ENCODE results near the gene TLCD3B. TPM values are rescaled to one million over a fixed set of nuclear protein-coding genes. Genes with fewer than 3 reads are reported as not detected.

Gene TLCD3B
- polyA plus RNA-seq, 1 of the 3 experiments (the other 2 are of a cell fraction) = 3.8 TPM

DNA sequence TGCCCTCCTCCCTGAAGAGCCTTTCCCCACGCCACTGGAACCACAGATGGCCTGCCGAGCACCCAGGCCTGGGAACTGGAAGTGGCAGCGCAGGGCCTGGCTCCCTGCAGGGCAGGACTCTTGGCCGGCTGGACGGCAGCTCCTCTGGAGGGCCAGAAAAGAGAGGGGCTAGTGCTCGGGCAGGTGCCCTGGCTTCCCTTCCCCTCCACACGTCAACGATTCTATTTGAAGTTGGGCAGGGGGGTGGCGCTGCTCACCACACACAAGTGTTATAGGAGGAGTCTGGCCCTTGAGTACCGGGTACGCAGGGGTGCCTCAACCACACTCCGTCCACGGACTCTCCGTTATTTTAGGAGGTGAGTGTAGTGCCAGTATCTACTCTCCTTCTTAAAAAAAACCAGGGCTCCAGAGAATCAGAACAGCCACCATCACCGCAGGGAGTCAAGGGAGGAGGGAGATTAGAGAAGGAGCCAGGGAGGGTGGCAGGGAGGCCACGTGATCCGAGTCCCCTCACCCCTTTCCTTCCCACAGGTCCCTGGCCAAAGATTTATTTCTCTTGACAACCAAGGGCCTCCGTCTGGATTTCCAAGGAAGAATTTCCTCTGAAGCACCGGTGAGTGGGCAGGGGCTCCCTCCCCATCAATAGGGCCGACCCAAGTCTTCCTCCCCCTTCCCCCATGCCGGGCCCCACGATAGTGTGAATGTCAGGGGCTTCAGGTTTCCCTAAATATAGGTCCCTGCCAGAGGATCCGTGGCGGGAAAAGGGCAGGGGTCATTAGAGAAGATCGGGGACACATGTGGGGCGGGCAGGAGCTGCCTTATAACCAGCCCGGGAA is 33.0 kb upstream of the TLCD3B start:
- ChIA-PET CTCF (interaction anchor here (0.9 to 6.7 kb wide), 7 partner anchors 9 to 73 kb away, joined by 3 to 68 read pairs (median 5); partner anchors contain the start of gene TBX6), POLR2A (interaction anchor here (0.5 to 5.1 kb wide), 10 partner anchors 9 to 143 kb away, joined by 3 to 57 read pairs (median 4); partner anchors contain the start of genes PPP4C, TAOK2 and TBX6)
- Histone ChIP-seq H3K4me2 (peak overlapping the region; percentile 99), H3K27ac (ENCODE audit: low read depth in 2 of 2, low read length in 1 of 2) (peak overlapping the region; percentile 98 to 99), H3K9me2 (no peaks in the 10 kb centered on the region), H3K36me3 (replicated peaks in 1 of 2; ENCODE audit: control insufficient read depth in 1 of 2, insufficient read depth in 2 of 2, low read length in 1 of 2) (peaks cover 20 to 38% of the 10 kb centered on the region in 2 experiments), H3K9ac (peak overlapping the region; percentile 85), H3K27me3 (ENCODE audit: insufficient read depth) (no peaks in the 10 kb centered on the region), H2AFZ (ENCODE audit: low read depth) (no peak overlapping the region), H3K9me3 (no peaks in the 10 kb centered on the region), H3K4me3 (ENCODE audit: low read depth in 2 of 2, low read length in 1 of 2) (peak overlapping the region; percentile 56 to 92), H4K20me1 (ENCODE audit: insufficient read depth) (peaks cover 31% of the 10 kb centered on the region), H3K4me1 (ENCODE audit: control insufficient read depth in 1 of 2, insufficient read depth in 2 of 2, low read depth in 1 of 2, low read length in 1 of 2) (peaks cover 31 to 42% of the 10 kb centered on the region in 2 experiments), H3K79me2 (ENCODE audit: insufficient read depth) (peaks cover 55% of the 10 kb centered on the region), H3F3A (replicated peaks; ENCODE audit: insufficient read depth) (peaks cover 27% of the 10 kb centered on the region)
- DNase-seq = peak; percentile 76
- peak; percentile 78 for TF ChIP-seq USF1 (IDR thresholded peaks at IDR 0.05; ENCODE audit: borderline replicate concordance, low read depth)
- TF ChIP-seq EZH2phosphoT487 (IDR thresholded peaks at IDR 0.05; ENCODE audit: borderline replicate concordance, low read depth) = no peak
- no peak for TF ChIP-seq GABPA (IDR thresholded peaks at IDR 0.05; ENCODE audit: low read depth)
- no peak for TF ChIP-seq YY1 (IDR thresholded peaks at IDR 0.05; ENCODE audit: low read depth)
- TF ChIP-seq TCF12 (IDR thresholded peaks at IDR 0.05) = no peak
- TF ChIP-seq FOXJ3 (CRISPR knock-in tag; IDR thresholded peaks at IDR 0.05) = no peak; the same call in 1 of the 2 replicates
- peak; percentile 21; the same call in 1 of the 2 replicates for TF ChIP-seq RAD21 (IDR thresholded peaks at IDR 0.05; ENCODE audit: low read length)
- peak; percentile 12; the same call in 1 of the 2 replicates for TF ChIP-seq MXI1 (IDR thresholded peaks at IDR 0.05; ENCODE audit: low read depth, low read length)
- no peak for TF ChIP-seq SMC3 (IDR thresholded peaks at IDR 0.05; ENCODE audit: low read depth, low read length)
- TF ChIP-seq TEAD4 (IDR thresholded peaks at IDR 0.05; ENCODE audit: borderline replicate concordance, insufficient read depth) = no peak
- 29% methylated on average over 20 of the region's 27 CpGs for WGBS (ENCODE audit: low lambda C conversion rate)

GRCh38 chr16:30063278-30063892 is 32.3 kb upstream of the TLCD3B start:
- TF ChIP-seq SMC3 (IDR thresholded peaks at IDR 0.05; ENCODE audit: low read depth, low read length) (no peak), POLR2AphosphoS5 (IDR thresholded peaks at IDR 0.05; ENCODE audit: low read depth, low read length) (0 out of 2 replicates have a peak, but pooled peaks have one; percentile 18)
- Histone ChIP-seq H3K9me2 (no peaks in the 10 kb centered on the region), H3K36me3 (replicated peaks in 1 of 2; ENCODE audit: control insufficient read depth in 1 of 2, insufficient read depth in 2 of 2, low read length in 1 of 2) (peaks cover 13 to 31% of the 10 kb centered on the region in 2 experiments), H3K27me3 (ENCODE audit: insufficient read depth) (no peaks in the 10 kb centered on the region), H3K27ac (ENCODE audit: low read depth in 2 of 2, low read length in 1 of 2) (peak overlapping the region; percentile 98 to 99), H2AFZ (ENCODE audit: low read depth) (no peak overlapping the region), H3K4me2 (peak overlapping the region; percentile 99), H3F3A (replicated peaks; ENCODE audit: insufficient read depth) (peaks cover 23% of the 10 kb centered on the region), H3K9me3 (no peaks in the 10 kb centered on the region), H4K20me1 (ENCODE audit: insufficient read depth) (peaks cover 24% of the 10 kb centered on the region), H3K4me1 (ENCODE audit: control insufficient read depth in 1 of 2, insufficient read depth in 2 of 2, low read depth in 1 of 2, low read length in 1 of 2) (peaks cover 25 to 39% of the 10 kb centered on the region in 2 experiments), H3K79me2 (ENCODE audit: insufficient read depth) (peaks cover 48% of the 10 kb centered on the region), H3K9ac (peak overlapping the region; percentile 85; the same call in 1 of the 2 replicates), H3K4me3 (ENCODE audit: low read depth in 2 of 2, low read length in 1 of 2) (peak overlapping the region in 1 of 2 experiments; percentile 92; a peak in 1 of 4 replicates)
- 83% methylated on average over 8 of the region's 12 CpGs for WGBS (ENCODE audit: low lambda C conversion rate)
- POLR2A ChIA-PET = interaction anchor here (0.6 to 5.1 kb wide), 6 partner anchors 8 to 143 kb away, joined by 3 to 57 read pairs (median 3); partner anchors contain the start of genes TAOK2 and TBX6
- no peak for DNase-seq
- CTCF ChIA-PET = interaction anchor here (0.9 to 6.7 kb wide), 7 partner anchors 9 to 74 kb away, joined by 3 to 68 read pairs (median 5); partner anchors contain the start of gene TBX6
